Body of pancreas (tissue), 4 donors: Measurements from ENCODE around the gene RNF180. TPM values are rescaled to one million over a fixed set of nuclear protein-coding genes. Genes with fewer than 3 reads are reported as not detected.

ENCODE experiments used
- ATAC-seq: fragments of 150-250 bp; one replicate; pipeline ENCODE4 v1.9.1; 2016
- DNase-seq, 4 donors: peaks; one replicate each; pipeline ENCODE4 v3.0.0-alpha.2; 2019
- H3K27ac ChIP-seq, 4 donors: fragments of 200-600 bp; sonication (generic); 1 replicate in 3 of 4; 2 replicates in 1 of 4; pipeline versions ENCODE4 v1.5.1 to v1.6.1; 2016 to 2019; ENCODE audit warnings: mild to moderate bottlenecking in 1 of 4, mixed read lengths in 1 of 4, moderate library complexity in 1 of 4
- H3K27me3 ChIP-seq, 2 donors: fragments of 200-600 bp; sonication (generic); one replicate each; pipeline ENCODE4 v1.6.0; 2016; ENCODE audit warnings: mild to moderate bottlenecking in 1 of 2
- H3K36me3 ChIP-seq, 2 donors: fragments of 200-600 bp; sonication (generic); replicated peaks in 1 of 2; 2 replicates each; pipeline ENCODE4 v1.5.1; 2016; ENCODE audit warnings: low read depth in 2 of 2; ENCODE audit not compliant: insufficient read depth in 1 of 2
- H3K4me1 ChIP-seq: fragments of 200-600 bp; sonication (generic); one replicate; pipeline ENCODE4 v1.6.0; 2016
- H3K4me3 ChIP-seq, 2 donors: fragments of 200-600 bp; sonication (generic); 1 replicate in 1 of 2; 2 replicates in 1 of 2; pipeline ENCODE4 v1.5.1; 2016 to 2019
- H3K9me3 ChIP-seq, 3 donors: fragments of 200-600 bp; sonication (generic); 1 replicate in 2 of 3; 2 replicates in 1 of 3; pipeline ENCODE4 v1.5.1; 2016
- CTCF ChIP-seq, 7 experiments: fragments of 450-650 bp in 4 of 7; fragments of 200-600 bp in 3 of 7; sonication (generic) in 3 of 7; IDR thresholded peaks; one replicate each; pipeline ENCODE4 v1.5.1; 2016 to 2019; ENCODE audit warnings: antibody characterized with exemption in 7 of 7
- POLR2A ChIP-seq, 3 donors: fragments of 450-650 bp; IDR thresholded peaks; one replicate each; pipeline ENCODE4 v1.6.1; 2016; ENCODE audit warnings: antibody characterized with exemption in 3 of 3, mild to moderate bottlenecking in 2 of 3
- WGBS, 2 donors: methylation state at CpG; one replicate each; pipeline ENCODE4 v1.1.5; 2017; 5-methylcytosine and 5-hydroxymethylcytosine counted together
- intact Hi-C: fragments of 100-400 bp; cut with DNase I; formaldehyde crosslinking; loops from one replicate; pipeline ENCODE4 v1.15.1; 2023
- total RNA-seq, 2 donors: library from RNA; depleted of rRNA; stranded (reverse); fragments of >200 nt; gene quantifications; one replicate each; pipeline ENCODE4 v1.1.0, GENCODE V29; 2016

Gene RNF180
- total RNA-seq, 2 donors from 2014 or later: 9.2 to 13.2 TPM

- no peaks in the 10 kb centered on the region for H3K9me3 ChIP-seq
- no peak for ATAC-seq
- H3K27me3 ChIP-seq: no peaks in the 10 kb centered on the region
- H3K36me3 ChIP-seq: no peaks in the 10 kb centered on the region
- H3K4me3 ChIP-seq: no peak overlapping the region
- H3K4me1 ChIP-seq: no peaks in the 10 kb centered on the region
- intact Hi-C loops: no loop called here
- H3K27ac ChIP-seq: no peak overlapping the region
- WGBS, 2 donors: 92 to 94% methylated on average over 1 of the region's 1 CpG
- no peak for TF ChIP-seq CTCF (IDR thresholded peaks at IDR 0.05)
- no peak for TF ChIP-seq POLR2A (IDR thresholded peaks at IDR 0.05)
- no peak for DNase-seq
Observed at GRCh38 chr5:64315778-64316177, 150.1 kb downstream of the RNF180 start.

- intact Hi-C loops: no loop called here
- no peak for DNase-seq
Observed at GRCh38 chr5:64318175-64318574, 152.5 kb downstream of the RNF180 start.

GRCh38 chr5:64323591-64323990 is 157.9 kb downstream of the RNF180 start:
- no peak overlapping the region for H3K4me3 ChIP-seq
- DNase-seq (no peak), ATAC-seq (no peak)
- intact Hi-C loops: no loop called here
- TF ChIP-seq POLR2A (IDR thresholded peaks at IDR 0.05) (no peak), CTCF (IDR thresholded peaks at IDR 0.05) (no peak)
- H3K27ac ChIP-seq: no peak overlapping the region
- peaks cover 0 to 3% of the 10 kb centered on the region in 2 donors for H3K36me3 ChIP-seq
- H3K9me3 ChIP-seq: no peaks in the 10 kb centered on the region
- no peaks in the 10 kb centered on the region for H3K27me3 ChIP-seq
- WGBS, 2 donors: 62 to 71% methylated on average over 1 of the region's 1 CpG
- H3K4me1 ChIP-seq: no peaks in the 10 kb centered on the region

More at GRCh38 chr5:64318175-64318574, 152.5 kb downstream of the RNF180 start:
- Histone ChIP-seq H3K9me3 (no peaks in the 10 kb centered on the region), H3K36me3 (no peaks in the 10 kb centered on the region), H3K27ac (no peak overlapping the region), H3K4me3 (no peak overlapping the region), H3K4me1 (no peaks in the 10 kb centered on the region), H3K27me3 (no peaks in the 10 kb centered on the region)
- no peak for TF ChIP-seq CTCF (IDR thresholded peaks at IDR 0.05)
- TF ChIP-seq POLR2A (IDR thresholded peaks at IDR 0.05): no peak
- ATAC-seq: no peak
- 85 to 91% methylated on average over 1 of the region's 1 CpG for WGBS, 2 donors

- Histone ChIP-seq H3K9me3 (no peaks in the 10 kb centered on the region), H3K4me3 (no peak overlapping the region), H3K36me3 (peaks cover 0 to 2% of the 10 kb centered on the region in 2 donors), H3K27me3 (no peaks in the 10 kb centered on the region), H3K4me1 (no peaks in the 10 kb centered on the region), H3K27ac (no peak overlapping the region)
- TF ChIP-seq CTCF (IDR thresholded peaks at IDR 0.05) (no peak), POLR2A (IDR thresholded peaks at IDR 0.05) (no peak)
- 87 to 97% methylated on average over 5 to 6 of the region's 6 CpGs for WGBS, 2 donors
- ATAC-seq (no peak), DNase-seq (no peak)
- intact Hi-C loops: no loop called here
Observed at GRCh38 chr5:64330728-64331231, 165.1 kb downstream of the RNF180 start.

GRCh38 chr5:64331597-64332277 is 166.1 kb downstream of the RNF180 start:
- Histone ChIP-seq H3K27ac (no peak overlapping the region), H3K9me3 (no peaks in the 10 kb centered on the region), H3K36me3 (peaks cover 0 to 2% of the 10 kb centered on the region in 2 donors), H3K4me3 (no peak overlapping the region), H3K27me3 (no peaks in the 10 kb centered on the region), H3K4me1 (no peaks in the 10 kb centered on the region)
- TF ChIP-seq CTCF (IDR thresholded peaks at IDR 0.05) (no peak), POLR2A (IDR thresholded peaks at IDR 0.05) (no peak)
- ATAC-seq (peak; percentile 81), DNase-seq (peak; percentile 57 to 86 (median 68))
- 79 to 87% methylated on average over 8 to 9 of the region's 9 CpGs for WGBS, 2 donors
- intact Hi-C loops: no loop called here
